Umbilical cord (tissue), 2 donors: ENCODE data around the gene LRRC14B. TPM values are rescaled to one million over a fixed set of nuclear protein-coding genes. Genes with fewer than 3 reads are reported as not detected.
"Not testable (repeated sequence)": the region's sequence is repeated elsewhere in the genome, so short reads cannot be mapped to it uniquely, and the experiment has no call there.

Experiments used
- DNase-seq: peaks from one replicate; pipeline ENCODE4 v3.0.0-alpha.2; 2015; ENCODE audit warnings: low spot score
- total RNA-seq: library from RNA; depleted of rRNA; stranded (reverse); fragments of >200 nt; gene quantifications from one replicate; pipeline ENCODE4 v1.2.3, GENCODE V29; 2014; ENCODE audit warnings: low replicate concordance; ENCODE audit not compliant: insufficient read depth

Gene LRRC14B
- total RNA-seq, 1 donor from 2014 or later = not detected

DNA sequence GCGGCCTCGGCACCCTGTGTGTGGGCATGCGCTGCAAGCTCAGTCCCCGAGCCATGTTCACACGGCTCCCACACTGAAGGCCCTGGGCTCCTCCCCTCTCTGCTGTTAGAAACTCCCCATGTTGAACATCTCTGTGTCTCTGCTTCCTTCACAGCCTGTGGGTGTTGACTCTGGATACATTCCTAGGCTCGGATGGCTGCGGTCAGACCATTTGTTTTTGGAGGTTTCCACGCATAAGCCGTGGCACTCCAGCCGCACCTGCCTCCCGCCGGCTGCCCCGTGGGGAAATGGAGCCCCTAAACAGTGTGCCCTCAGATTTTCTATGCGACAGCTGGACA, 31.2 kb upstream of the LRRC14B start:
- DNase-seq = no peak

DNA sequence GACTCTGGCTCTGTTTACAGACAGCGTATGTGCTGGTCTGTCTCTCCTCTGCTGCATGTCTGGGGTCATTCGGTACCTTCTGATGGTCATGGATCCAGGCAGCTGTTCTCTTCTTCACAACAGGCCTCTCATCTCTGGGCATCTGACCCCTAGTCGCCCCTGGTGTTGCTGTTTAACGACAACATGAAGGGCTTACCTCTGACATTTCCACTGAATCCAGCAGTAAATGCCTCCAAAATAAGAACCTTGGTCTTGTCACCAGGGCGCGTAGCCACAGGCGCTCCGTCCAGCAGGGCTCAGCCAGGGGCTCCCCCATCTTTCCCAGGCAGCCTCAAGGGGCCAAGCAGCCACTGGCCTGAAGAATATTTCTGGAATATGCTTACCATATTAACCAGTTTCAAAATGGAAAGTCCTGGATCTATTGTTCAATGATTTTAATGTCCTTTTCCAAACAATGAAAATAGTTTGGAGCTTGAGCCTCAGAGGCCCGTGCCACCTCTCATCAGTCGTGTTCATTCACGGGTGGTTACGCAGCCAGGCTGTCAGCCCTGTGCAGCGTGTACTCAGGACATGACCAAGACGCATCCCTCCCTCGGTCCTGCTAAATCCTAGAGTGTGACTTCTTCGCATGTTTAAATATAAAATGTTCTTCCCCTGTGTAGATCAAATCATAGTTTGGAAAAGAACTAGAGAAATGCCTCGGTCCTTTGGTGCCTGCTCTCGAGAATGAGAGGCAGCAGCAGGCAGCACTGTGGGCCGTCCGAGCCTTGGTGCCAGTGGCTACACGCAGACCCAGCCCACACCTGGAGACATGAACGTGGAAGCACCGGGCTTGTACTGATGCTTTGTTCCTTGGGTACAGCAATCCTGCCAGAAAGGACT, 30.1 kb upstream of the LRRC14B start:
- DNase-seq = no peak

GRCh38 chr5:161803-162110, 29.5 kb upstream of the LRRC14B start:
- no peak for DNase-seq

DNA sequence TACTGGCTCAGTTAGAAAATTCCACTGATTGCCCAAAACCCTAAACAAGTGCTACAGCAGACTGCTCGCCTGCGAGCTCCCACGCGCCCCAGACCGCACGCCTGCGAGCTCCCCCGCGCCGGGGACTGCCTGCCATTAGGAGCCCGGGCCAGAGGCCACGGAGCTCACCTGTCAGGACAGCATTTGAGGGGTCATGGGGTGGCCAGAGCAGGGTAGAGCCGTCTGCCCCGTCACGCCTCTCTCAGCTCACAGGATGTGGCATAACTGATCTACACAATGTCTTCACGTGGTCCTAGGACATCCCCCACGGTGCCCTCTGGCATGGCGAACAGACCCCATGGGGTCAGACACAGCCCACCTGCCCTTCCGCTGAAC, 29.1 kb upstream of the LRRC14B start:
- no peak for DNase-seq

DNA sequence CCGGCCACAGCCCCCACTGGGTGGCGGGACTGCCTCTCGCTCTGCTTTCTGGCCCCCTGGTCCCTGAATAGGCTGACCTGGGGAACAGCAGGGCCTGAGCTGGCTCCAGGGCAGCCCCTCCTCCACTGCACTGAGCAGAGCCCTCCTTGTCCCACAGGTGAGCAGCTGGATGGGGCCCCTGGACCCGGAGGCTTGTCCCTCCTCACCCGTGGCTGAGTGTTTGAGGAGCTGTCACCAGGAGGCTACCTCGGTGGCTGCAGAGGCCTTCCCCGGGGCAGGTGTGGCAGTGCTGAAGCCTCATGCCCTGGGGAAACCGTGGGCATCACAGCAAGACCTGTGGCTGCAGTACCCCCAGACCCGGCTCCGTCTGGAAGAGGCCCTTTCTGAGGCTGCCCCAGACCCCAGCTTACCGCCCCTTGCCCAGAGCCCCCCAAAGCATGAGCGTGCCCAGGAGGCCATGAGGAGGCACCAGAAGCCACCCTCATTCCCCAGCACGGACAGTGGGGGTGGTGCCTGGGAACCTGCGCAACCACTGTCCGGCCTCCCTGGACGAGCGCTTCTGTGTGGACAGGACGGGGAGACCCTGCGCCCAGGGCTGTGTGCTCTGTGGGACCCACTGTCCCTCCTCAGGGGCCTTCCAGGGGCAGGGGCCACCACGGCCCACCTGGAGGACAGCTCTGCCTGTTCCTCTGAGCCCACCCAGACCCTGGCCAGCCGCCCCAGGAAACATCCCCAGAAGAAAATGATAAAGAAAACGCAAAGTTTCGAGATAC, 28.5 kb upstream of the LRRC14B start:
- DNase-seq = no peak

- DNase-seq = no peak
These were observed 28.0 kb upstream of the LRRC14B start for GRCh38 chr5:163338-163620.

DNA sequence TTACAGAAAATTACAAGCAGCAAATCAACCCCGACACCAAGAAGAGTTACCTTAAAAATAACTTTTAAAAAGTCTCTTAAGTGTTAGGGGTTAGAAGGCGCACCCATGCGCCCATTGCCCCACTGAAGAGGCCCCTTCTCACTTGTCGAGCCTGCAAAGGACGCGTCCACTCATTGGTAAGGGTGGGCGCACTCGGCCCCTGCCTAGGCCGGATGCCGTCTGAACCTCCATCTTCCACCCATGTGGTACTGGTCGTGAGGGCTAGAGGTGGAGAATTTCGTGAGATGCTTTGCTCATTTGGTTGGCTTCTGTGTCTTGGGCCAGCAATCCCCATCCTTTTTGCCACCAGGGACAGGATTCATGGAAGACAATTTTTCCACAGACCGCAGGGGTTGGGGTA, 27.5 kb upstream of the LRRC14B start:
- DNase-seq = no peak

DNA sequence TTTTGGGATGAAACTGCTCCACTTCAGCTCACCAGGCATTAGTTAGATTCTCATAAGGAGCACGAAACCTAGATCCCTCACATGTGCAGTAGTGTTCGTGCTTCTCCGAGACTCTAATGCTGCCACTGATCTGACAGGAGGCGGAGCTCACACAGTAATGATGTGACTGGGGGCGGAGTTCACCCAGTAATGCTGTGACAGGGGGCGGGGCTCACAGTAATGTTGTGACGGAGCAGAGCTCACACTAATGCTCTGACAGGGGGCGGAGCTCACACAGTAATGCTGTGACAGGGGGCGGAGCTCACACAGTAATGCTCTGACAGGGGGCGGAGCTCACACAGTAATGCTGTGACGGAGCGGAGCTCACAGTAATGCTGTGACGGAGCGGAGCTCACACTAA, 27.1 kb upstream of the LRRC14B start:
- no peak for DNase-seq

DNA sequence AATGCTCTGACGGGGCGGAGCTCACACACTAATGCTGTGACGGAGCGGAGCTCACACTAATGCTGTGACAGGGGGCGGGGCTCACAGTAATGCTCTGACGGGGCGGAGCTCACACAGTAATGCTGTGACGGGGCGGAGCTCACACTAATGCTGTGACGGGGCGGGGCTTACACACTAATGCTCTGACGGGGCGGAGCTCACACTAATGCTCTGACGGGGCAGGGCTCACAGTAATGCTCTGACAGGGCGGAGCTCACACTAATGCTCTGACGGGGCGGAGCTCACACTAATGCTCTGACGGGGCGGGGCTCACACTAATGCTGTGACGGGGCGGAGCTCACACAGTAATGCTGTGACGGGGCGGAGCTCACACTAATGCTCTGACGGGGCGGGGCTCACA, 26.5 kb upstream of the LRRC14B start:
- DNase-seq = not testable (repeated sequence)

- no peak for DNase-seq
These were observed 24.6 kb upstream of the LRRC14B start for GRCh38 chr5:166441-167372.

- no peak for DNase-seq
These were observed 23.8 kb upstream of the LRRC14B start for GRCh38 chr5:167511-167910.

GRCh38 chr5:167982-168660, 23.2 kb upstream of the LRRC14B start:
- DNase-seq = no peak

DNA sequence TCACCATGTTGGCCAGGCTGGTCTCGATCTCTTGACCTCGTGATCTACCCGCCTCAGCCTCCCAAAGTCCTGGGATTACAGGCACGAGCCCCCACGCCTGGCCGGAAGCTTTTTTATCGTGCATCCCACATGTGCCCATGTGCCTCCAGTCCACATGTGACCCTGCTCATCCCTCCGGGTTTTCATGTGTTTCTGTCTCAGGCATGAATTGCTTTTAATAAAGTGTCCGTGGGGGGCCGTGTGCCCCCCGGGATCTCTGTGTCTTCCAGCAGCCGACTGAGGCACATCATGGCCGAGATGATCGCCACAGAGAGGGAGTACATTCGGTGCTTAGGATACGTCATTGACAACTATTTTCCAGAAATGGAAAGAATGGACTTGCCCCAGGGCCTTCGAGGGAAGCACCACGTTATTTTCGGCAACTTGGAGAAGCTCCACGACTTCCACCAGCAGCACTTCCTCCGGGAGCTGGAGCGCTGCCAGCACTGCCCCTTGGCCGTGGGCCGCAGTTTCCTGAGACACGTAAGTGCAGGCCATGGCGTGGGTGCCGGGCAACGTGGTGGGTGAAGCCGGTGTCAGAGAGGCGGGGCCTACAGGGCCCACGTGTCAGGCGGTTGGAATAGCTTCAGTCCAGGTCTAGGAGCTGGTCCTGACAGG, 22.1 kb upstream of the LRRC14B start:
- no peak for DNase-seq

GRCh38 chr5:169728-170094, 21.6 kb upstream of the LRRC14B start:
- DNase-seq = no peak

DNA sequence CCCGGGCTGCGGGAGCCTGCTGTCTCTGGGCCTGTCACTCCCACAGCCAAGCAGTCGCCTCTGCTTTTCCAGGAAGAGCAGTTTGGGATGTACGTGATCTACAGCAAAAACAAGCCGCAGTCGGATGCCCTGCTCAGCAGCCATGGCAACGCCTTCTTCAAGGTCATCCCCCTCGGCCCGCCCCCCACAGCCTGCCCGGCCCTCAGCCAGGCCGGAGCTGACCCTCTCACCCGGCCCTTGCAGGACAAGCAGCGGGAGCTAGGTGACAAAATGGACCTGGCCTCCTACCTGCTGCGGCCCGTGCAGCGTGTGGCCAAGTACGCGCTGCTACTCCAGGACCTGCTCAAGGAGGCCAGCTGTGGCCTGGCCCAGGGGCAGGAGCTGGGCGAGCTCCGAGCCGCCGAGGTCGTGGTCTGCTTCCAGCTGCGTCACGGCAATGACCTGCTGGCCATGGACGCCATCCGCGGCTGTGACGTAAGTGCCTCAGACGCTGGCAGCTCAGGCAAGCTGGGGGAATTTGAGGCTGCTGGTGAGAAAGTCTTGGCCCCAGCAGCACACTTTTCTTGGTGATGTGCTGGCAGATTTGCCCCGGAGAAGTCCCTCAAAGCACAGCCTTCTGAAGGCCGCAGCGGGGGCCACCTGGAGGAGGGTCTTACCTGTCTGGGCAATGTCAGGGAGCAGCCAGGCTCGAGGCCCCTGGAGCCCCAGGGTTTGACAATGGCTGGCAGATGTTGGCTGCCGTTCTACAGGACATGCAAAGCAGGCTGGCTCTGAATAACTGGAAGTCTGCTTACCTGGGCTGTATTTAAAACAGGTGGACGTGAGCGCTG, 20.1 kb upstream of the LRRC14B start:
- DNase-seq = no peak

DNA sequence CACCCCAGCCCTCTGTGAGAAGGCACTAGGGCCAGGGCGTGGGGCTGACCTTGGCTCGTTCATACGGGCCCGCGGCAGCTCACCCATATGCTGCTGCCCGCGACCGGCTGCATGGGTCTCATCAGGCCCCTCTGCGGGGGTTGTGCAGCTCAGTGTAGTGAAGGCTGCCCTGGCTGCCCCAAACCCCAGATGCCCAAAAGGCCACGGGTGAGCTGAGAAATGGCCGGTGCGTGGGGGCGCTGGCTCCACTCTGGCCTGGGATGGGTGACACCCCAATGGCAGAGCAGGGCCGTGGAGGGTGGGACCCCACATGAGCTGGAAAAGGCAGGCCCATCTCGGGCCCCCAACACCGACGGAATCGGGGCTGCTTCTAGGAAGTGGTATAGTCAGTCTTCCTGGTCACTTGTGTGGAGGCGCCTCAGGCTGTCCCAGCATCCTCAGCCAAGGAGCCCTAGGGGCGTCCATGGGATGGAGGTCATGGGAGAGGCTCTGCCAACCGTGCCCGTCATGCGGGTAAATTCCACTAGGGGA, 19.4 kb upstream of the LRRC14B start:
- no peak for DNase-seq

GRCh38 chr5:172421-172820, 18.9 kb upstream of the LRRC14B start:
- no peak for DNase-seq

GRCh38 chr5:172841-173251, 18.4 kb upstream of the LRRC14B start:
- DNase-seq = no peak

- no peak for DNase-seq
These were observed 17.7 kb upstream of the LRRC14B start for GRCh38 chr5:173392-174290.
